CD4-positive, alpha-beta T cell treated with Interleukin-2 at 100 ng/mL for 4 hours (primary cell): ENCODE results near the gene SHC3.

Source experiments
- DNase-seq: peaks from one replicate; pipeline ENCODE4 v3.0.0-alpha.2; 2020; ENCODE audit warnings: low spot score

The SHC3 gene

GRCh38 chr9:88957526-88957925 lies 221.1 kb downstream of the SHC3 start:
- DNase-seq = no peak
